H1 (cell line): ENCODE results near the gene DNAI2.

Experiments
- BACH1 ChIP-seq: IDR thresholded peaks from 2 replicates; pipeline ENCODE4 v1.6.1; 2012; ENCODE audit warnings: low read length, improper control_type of control experiment
- BCL11A ChIP-seq, 2 experiments: IDR thresholded peaks; one replicate each; pipeline ENCODE4 v1.6.1; 2011; ENCODE audit warnings: low read depth in 2 of 2, low read length in 2 of 2, mild to moderate bottlenecking in 2 of 2
- CEBPB ChIP-seq: IDR thresholded peaks from 2 replicates; pipeline ENCODE4 v1.6.1; 2012; ENCODE audit warnings: low read depth, low read length
- EP300 ChIP-seq, 2 experiments: IDR thresholded peaks; 1 replicate in 1 of 2; 2 replicates in 1 of 2; pipeline ENCODE4 v1.6.1; 2011 to 2012; ENCODE audit warnings: low read depth in 2 of 2, low read length in 2 of 2, mild to moderate bottlenecking in 2 of 2, borderline replicate concordance in 1 of 2, inconsistent platforms in 1 of 2, moderate library complexity in 1 of 2
- EZH2 ChIP-seq: fragments of 200-600 bp; sonication (generic); IDR thresholded peaks from 2 replicates; pipeline ENCODE4 v1.7.1; 2012; ENCODE audit warnings: low read depth, mild to moderate bottlenecking, moderate library complexity, low read length, inconsistent platforms; ENCODE audit not compliant: severe bottlenecking
- POLR2A ChIP-seq, 2 experiments: IDR thresholded peaks; 1 replicate in 1 of 2; 2 replicates in 1 of 2; pipeline ENCODE4 v1.6.1; 2011; ENCODE audit warnings: low read depth in 2 of 2, low read length in 2 of 2, mild to moderate bottlenecking in 2 of 2; ENCODE audit errors: control extremely low read depth in 1 of 2
- POLR2AphosphoS5 ChIP-seq: IDR thresholded peaks from 2 replicates; pipeline ENCODE4 v1.6.1; 2011; ENCODE audit warnings: low read depth, low read length
- RXRA ChIP-seq: IDR thresholded peaks from 2 replicates; pipeline ENCODE4 v1.6.1; 2011; ENCODE audit warnings: low read depth, mild to moderate bottlenecking, low read length, moderate library complexity; ENCODE audit not compliant: insufficient read depth
- SIX5 ChIP-seq: IDR thresholded peaks from 2 replicates; pipeline ENCODE4 v1.6.1; 2011; ENCODE audit warnings: mild to moderate bottlenecking, low read depth, low read length
- TF ChIP-seq, protein P1 (sequence below), 3 experiments: IDR thresholded peaks; 1 replicate in 2 of 3; 2 replicates in 1 of 3; pipeline versions ENCODE4 v1.5.1 to v1.6.1; 2011; ENCODE audit warnings: low read length in 3 of 3, mild to moderate bottlenecking in 3 of 3, inconsistent platforms in 2 of 3, low read depth in 1 of 3, moderate library complexity in 1 of 3; ENCODE audit not compliant: insufficient read depth in 1 of 3; ENCODE audit errors: control extremely low read depth in 1 of 3

DNA sequence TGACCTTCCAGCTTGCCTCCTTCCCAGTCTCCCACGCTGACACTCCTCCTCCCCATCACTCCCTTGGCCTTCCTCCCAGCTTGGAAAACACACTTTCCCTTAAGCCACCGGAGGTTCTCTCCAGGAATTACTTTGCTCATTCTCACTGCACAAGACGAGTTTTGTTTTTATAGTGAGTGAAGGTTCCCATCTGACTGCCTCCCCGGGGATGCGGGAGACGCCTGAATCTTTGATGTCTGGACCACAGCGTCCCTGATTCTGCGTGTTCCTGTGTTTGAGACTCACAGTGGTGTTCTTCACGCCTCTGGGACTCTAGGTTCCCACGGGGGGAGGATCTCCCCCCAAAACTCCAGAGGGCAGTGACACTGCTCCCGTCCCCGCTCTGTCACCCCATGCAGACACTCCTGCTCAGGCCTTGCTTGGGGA, 2.0 kb downstream of the DNAI2 start:
- TF ChIP-seq CEBPB (no peak), BCL11A (IDR thresholded peaks at IDR 0.05; ENCODE audit: low read depth in 2 of 2, low read length in 2 of 2) (no peak), EZH2 (no peak), SIX5 (no peak), EP300 (IDR thresholded peaks at IDR 0.05; ENCODE audit: borderline replicate concordance in 1 of 2, low read depth in 2 of 2, low read length in 2 of 2) (no peak), RXRA (no peak), POLR2A (IDR thresholded peaks at IDR 0.05; ENCODE audit: control extremely low read depth in 1 of 2, low read depth in 2 of 2, low read length in 2 of 2) (no peak), POLR2AphosphoS5 (no peak), BACH1 (no peak)
- TF ChIP-seq, protein P1, sequence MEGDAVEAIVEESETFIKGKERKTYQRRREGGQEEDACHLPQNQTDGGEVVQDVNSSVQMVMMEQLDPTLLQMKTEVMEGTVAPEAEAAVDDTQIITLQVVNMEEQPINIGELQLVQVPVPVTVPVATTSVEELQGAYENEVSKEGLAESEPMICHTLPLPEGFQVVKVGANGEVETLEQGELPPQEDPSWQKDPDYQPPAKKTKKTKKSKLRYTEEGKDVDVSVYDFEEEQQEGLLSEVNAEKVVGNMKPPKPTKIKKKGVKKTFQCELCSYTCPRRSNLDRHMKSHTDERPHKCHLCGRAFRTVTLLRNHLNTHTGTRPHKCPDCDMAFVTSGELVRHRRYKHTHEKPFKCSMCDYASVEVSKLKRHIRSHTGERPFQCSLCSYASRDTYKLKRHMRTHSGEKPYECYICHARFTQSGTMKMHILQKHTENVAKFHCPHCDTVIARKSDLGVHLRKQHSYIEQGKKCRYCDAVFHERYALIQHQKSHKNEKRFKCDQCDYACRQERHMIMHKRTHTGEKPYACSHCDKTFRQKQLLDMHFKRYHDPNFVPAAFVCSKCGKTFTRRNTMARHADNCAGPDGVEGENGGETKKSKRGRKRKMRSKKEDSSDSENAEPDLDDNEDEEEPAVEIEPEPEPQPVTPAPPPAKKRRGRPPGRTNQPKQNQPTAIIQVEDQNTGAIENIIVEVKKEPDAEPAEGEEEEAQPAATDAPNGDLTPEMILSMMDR (IDR thresholded peaks at IDR 0.05; ENCODE audit: control extremely low read depth in 1 of 3, insufficient read depth in 1 of 3, low read depth in 1 of 3, low read length in 3 of 3) = no peak
